GDM1 (cell line): ENCODE data around the gene CNPY2.
A peak's percentile ranks its signal among the peaks of the same experiment; 100 is the strongest.
"Not testable (repeated sequence)": the region's sequence is repeated elsewhere in the genome, so short reads cannot be mapped to it uniquely, and the experiment has no call there.

Source experiments
- DNase-seq: peaks from one replicate; lab custom pipeline; 2025; lab: John Stamatoyannopoulos, UW

The CNPY2 gene

GRCh38 chr12:56298828-56299227 is 17.0 kb downstream of the CNPY2 start:
- no peak for DNase-seq

- DNase-seq = no peak
Observed at GRCh38 chr12:56297400-56297799, 18.4 kb downstream of the CNPY2 start.

- DNase-seq = no peak
Observed at GRCh38 chr12:56296295-56296694, 19.5 kb downstream of the CNPY2 start.

GRCh38 chr12:56293795-56294194 is 22.0 kb downstream of the CNPY2 start:
- DNase-seq = no peak

- DNase-seq = no peak
Observed at GRCh38 chr12:56288705-56289387, 26.9 kb downstream of the CNPY2 start.

GRCh38 chr12:56286044-56286830 is 29.6 kb downstream of the CNPY2 start:
- DNase-seq = no peak

- not testable (repeated sequence) for DNase-seq
Observed at GRCh38 chr12:56284263-56284662, 31.5 kb downstream of the CNPY2 start.

- DNase-seq = no peak
Observed at GRCh38 chr12:56282579-56282978, 33.2 kb downstream of the CNPY2 start.

GRCh38 chr12:56282030-56282429 is 33.8 kb downstream of the CNPY2 start:
- no peak for DNase-seq

- no peak for DNase-seq
Observed at GRCh38 chr12:56280849-56281248, 34.9 kb downstream of the CNPY2 start.

GRCh38 chr12:56278905-56279304 is 36.9 kb downstream of the CNPY2 start:
- no peak for DNase-seq

GRCh38 chr12:56274299-56274698 is 41.5 kb downstream of the CNPY2 start:
- DNase-seq = no peak

- not testable (repeated sequence) for DNase-seq
Observed at GRCh38 chr12:56272468-56272867, 43.3 kb downstream of the CNPY2 start.

GRCh38 chr12:56271031-56271430 is 44.8 kb downstream of the CNPY2 start:
- DNase-seq = no peak

GRCh38 chr12:56267443-56268071 is 48.2 kb downstream of the CNPY2 start:
- no peak for DNase-seq

GRCh38 chr12:56266693-56267442 is 48.9 kb downstream of the CNPY2 start, which contains the start of gene COQ10A:
TSS of gene COQ10A (plus strand) at chr12:56266942. CDS start at chr12:56267119, 177 bp downstream.
- peak; percentile 79 for DNase-seq

GRCh38 chr12:56266068-56266692 is 49.6 kb downstream of the CNPY2 start:
- not testable (repeated sequence) for DNase-seq

- not testable (repeated sequence) for DNase-seq
Observed at GRCh38 chr12:56262955-56263354, 52.8 kb downstream of the CNPY2 start.

- DNase-seq = no peak
Observed at GRCh38 chr12:56261503-56262232, 54.1 kb downstream of the CNPY2 start.

GRCh38 chr12:56260921-56261320 is 54.9 kb downstream of the CNPY2 start:
- DNase-seq = no peak

GRCh38 chr12:56260380-56260779 is 55.4 kb downstream of the CNPY2 start:
- no peak for DNase-seq
